Bronchial epithelial cell (primary cell): ENCODE results near the gene MEMO1. TPM values are rescaled to one million over a fixed set of nuclear protein-coding genes. Genes with fewer than 3 reads are reported as not detected.
"Not testable (repeated sequence)": the region's sequence is repeated elsewhere in the genome, so short reads cannot be mapped to it uniquely, and the experiment has no call there.

Experiments used
- DNase-seq: peaks from one replicate; pipeline ENCODE4 v3.0.0-alpha.2; 2010; ENCODE audit warnings: low read depth
- FAIRE-seq: peaks from 2 replicates; lab custom pipeline; 2011; peaks lifted over from hg19 to GRCh38; lab: Jason Lieb, UNC
- H3K27me3 ChIP-seq: 2 replicates; pipeline ENCODE4 v1.5.1; 2011; ENCODE audit warnings: low read length; ENCODE audit not compliant: control insufficient read depth, insufficient read depth
- H3K36me3 ChIP-seq: 2 replicates; pipeline ENCODE4 v1.5.1; 2011; ENCODE audit warnings: low read length; ENCODE audit not compliant: control insufficient read depth, insufficient read depth
- H3K4me3 ChIP-seq: 2 replicates; pipeline ENCODE4 v1.5.1; 2011; ENCODE audit warnings: mild to moderate bottlenecking, low read depth, low read length, control low read depth
- CTCF ChIP-seq: IDR thresholded peaks from 2 replicates; pipeline ENCODE4 v1.5.1; 2011; ENCODE audit warnings: mild to moderate bottlenecking, moderate library complexity, low read length, control low read depth, inconsistent platforms; ENCODE audit not compliant: insufficient read depth, severe bottlenecking
- total RNA-seq: library from RNA; depleted of rRNA; stranded (reverse); fragments of >200 nt; gene quantifications from 2 replicates; pipeline ENCODE4 v1.2.1, GENCODE V29; 2014

MEMO1 gene
- total RNA-seq, 1 donor from 2014 or later, result 29.2 TPM

DNA sequence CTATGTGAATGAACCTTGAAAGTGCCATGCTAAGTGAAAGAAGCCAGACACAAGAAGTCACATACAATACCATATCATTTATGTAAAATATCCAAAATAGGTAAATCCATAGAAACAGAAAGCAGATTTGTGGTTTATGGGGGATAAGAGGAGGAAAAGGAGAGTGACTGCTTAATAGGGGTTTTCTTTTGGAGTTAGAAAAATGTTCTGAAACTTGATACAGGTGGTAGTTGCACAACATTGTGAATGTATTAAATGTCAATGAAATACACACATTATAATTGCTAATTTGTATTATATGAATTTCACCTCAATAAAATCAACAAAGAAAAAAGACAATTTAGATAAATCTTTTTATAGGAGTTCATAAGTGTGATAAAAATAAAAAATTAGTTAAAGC is 37.1 kb downstream of the MEMO1 start:
- DNase-seq, result no peak
- TF ChIP-seq CTCF, result no peak
- Histone ChIP-seq H3K36me3 (no peaks in the 10 kb centered on the region), H3K27me3 (no peaks in the 10 kb centered on the region), H3K4me3 (no peak overlapping the region)
- no peak for FAIRE-seq

DNA sequence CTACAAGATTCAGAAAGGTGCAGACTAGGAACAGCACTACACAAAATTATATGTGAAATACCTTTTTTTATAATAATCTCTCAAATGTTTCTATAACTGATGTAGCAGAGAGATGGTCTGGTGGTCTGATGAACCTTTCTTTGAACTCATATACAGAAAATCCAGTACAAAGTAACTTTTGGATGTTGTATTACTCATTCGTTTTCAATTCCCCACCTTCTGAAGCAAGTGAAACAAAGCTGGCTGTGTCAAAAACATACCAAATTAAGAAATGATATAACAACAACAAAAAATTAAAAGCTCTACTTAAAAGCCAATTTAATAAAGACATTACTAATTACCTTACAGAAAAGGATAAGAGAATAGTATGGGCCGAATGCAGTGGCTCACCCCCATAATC is 38.7 kb downstream of the MEMO1 start:
- Histone ChIP-seq H3K4me3 (no peak overlapping the region), H3K27me3 (no peaks in the 10 kb centered on the region), H3K36me3 (no peaks in the 10 kb centered on the region)
- DNase-seq (no peak), FAIRE-seq (no peak)
- no peak for TF ChIP-seq CTCF

DNA sequence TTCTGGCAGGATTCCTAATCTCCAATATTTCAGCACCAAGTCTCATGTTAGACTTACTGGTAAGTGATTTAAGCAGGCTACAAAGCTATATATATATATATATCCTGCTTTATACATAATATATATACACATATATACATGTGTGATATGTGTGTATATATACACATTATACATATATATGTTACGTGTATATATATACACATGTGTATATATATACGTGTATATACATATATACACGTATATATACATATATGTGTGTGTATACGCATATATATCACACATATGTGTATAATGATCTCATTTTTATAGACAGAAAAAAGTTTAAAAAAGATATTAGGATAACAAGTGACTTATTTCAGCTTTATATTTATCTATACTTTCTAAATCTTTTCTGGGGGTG is 41.6 kb downstream of the MEMO1 start:
- TF ChIP-seq CTCF, result no peak
- no peak for FAIRE-seq
- no peaks in the 10 kb centered on the region for H3K27me3 ChIP-seq

GRCh38 chr2:31967790-31968189 is 43.0 kb downstream of the MEMO1 start:
- DNase-seq (no peak), FAIRE-seq (no peak)
- no peaks in the 10 kb centered on the region for H3K36me3 ChIP-seq
- no peak overlapping the region for H3K4me3 ChIP-seq
- H3K27me3 ChIP-seq, result no peaks in the 10 kb centered on the region
- TF ChIP-seq CTCF, result no peak

More for the DNA sequence above, 41.6 kb downstream of the MEMO1 start:
- no peaks in the 10 kb centered on the region for H3K36me3 ChIP-seq
- DNase-seq, result no peak
- H3K4me3 ChIP-seq, result no peak overlapping the region

- H3K27me3 ChIP-seq, DNase-seq, FAIRE-seq, H3K4me3 ChIP-seq, H3K36me3 ChIP-seq: not testable (repeated sequence)
These were observed 44.4 kb downstream of the MEMO1 start for GRCh38 chr2:31966402-31966801.

- no peak for TF ChIP-seq CTCF
- DNase-seq (no peak), FAIRE-seq (no peak)
- Histone ChIP-seq H3K4me3 (no peak overlapping the region), H3K36me3 (no peaks in the 10 kb centered on the region), H3K27me3 (no peaks in the 10 kb centered on the region)
These were observed 45.7 kb downstream of the MEMO1 start for GRCh38 chr2:31965094-31965493.
